Measurements from ENCODE around the gene GAB2.

The GAB2 gene

DNA sequence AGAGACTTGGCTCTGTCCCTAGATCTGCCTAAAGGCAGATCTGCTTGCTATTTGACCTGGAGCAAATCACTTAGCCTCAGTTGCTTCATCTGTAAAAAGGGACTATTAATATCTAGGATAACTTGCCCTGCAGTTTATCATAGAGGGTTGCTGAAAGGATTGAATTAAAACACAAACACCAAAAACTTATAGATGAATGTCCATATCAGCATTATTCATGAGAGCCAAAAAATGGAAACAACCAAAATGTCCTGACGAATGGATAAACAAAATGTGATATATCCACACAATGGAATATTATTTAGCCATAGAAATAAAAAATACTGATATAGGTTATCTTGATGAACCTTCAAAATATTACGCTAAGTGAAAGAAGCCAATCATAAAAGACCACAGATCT is 161.7 kb downstream of the GAB2 start:
- Histone ChIP-seq H3K27ac (no peak overlapping the region), H3K4me3 (ENCODE audit: low read depth, low read length) (no peak overlapping the region), H3K27me3 (replicated peaks) (no peaks in the 10 kb centered on the region), H3K36me3 (replicated peaks) (no peaks in the 10 kb centered on the region)
- TF ChIP-seq CTCF (IDR thresholded peaks at IDR 0.05; ENCODE audit: low read depth, low read length, missing control alignments) = no peak
- no peak for DNase-seq
- in situ Hi-C loops (cut with HindIII; ENCODE audit: low pct_ligation_motif_present, low sequenced_read_pairs) = no loop called here

GRCh38 chr11:78254268-78254667 is 163.4 kb downstream of the GAB2 start:
- no peaks in the 10 kb centered on the region for H3K27me3 ChIP-seq (replicated peaks)
- TF ChIP-seq CTCF (IDR thresholded peaks at IDR 0.05; ENCODE audit: low read depth, low read length, missing control alignments) = no peak
- no peak overlapping the region for H3K27ac ChIP-seq
- H3K4me3 ChIP-seq (ENCODE audit: low read depth, low read length) = no peak overlapping the region
- DNase-seq = no peak
- in situ Hi-C loops (cut with HindIII; ENCODE audit: low pct_ligation_motif_present, low sequenced_read_pairs) = no loop called here
- H3K36me3 ChIP-seq (replicated peaks) = peaks cover 2% of the 10 kb centered on the region

DNA sequence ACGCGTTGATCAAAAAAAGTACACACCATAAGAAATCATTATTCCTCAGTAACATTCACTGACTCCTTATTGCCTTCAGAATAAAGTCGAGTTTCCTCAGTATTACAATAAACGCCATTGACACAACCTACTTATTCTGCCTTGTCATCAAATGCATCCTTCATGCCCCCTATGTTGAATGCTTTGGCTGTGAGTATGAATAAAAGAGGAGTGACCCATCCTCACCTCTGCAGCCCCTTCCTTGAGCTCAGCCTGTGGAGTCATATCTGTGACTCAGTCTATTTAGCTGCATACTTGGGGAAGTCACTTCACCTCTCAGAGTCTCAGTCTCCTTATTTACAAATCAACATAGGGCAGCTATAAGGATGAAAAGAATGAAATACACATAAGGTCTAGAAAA is 163.8 kb downstream of the GAB2 start:
- H3K27me3 ChIP-seq (replicated peaks) = no peaks in the 10 kb centered on the region
- no peak overlapping the region for H3K4me3 ChIP-seq (ENCODE audit: low read depth, low read length)
- peak overlapping the region; percentile 25 for H3K27ac ChIP-seq
- in situ Hi-C loops (cut with HindIII; ENCODE audit: low pct_ligation_motif_present, low sequenced_read_pairs) = no loop called here
- peak; percentile 50 for DNase-seq
- no peak for TF ChIP-seq CTCF (IDR thresholded peaks at IDR 0.05; ENCODE audit: low read depth, low read length, missing control alignments)
- H3K36me3 ChIP-seq (replicated peaks) = peaks cover 3% of the 10 kb centered on the region

DNA sequence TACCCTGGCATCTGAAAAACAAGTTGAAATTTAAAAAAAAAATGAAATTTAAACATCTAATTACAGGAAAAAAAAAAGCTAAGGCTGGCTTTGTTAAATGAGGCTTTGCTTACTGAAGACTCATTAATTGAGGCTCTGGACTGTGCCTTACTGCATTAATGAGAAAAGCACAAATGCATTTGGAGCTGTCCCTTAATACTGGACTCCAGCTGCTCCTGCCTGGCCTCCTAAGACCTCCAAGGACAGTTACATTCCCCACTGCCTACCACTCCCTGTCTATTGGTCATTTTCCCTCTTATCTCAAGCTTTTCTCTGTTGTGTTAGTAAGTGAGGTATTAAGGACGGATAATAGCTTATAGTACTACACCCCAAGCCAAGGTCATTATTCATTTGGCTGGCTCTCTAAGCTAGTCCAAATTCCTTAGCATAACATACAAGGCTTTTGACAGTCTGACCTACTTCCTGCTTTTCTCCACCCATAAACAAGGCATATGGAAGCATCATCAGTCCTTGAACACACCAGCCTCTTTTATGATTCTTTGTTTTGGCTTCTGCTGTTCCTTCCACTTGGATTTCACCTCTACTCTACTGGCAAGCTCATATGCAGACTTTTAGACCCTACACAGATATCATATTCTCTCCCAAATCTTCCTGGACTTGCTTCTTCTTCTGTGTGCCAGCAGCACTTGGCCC is 166.4 kb downstream of the GAB2 start:
- H3K4me3 ChIP-seq (ENCODE audit: low read depth, low read length) = no peak overlapping the region
- TF ChIP-seq CTCF (IDR thresholded peaks at IDR 0.05; ENCODE audit: low read depth, low read length, missing control alignments) = no peak
- in situ Hi-C loops (cut with HindIII; ENCODE audit: low pct_ligation_motif_present, low sequenced_read_pairs) = no loop called here
- peak; percentile 31 for DNase-seq
- no peak overlapping the region for H3K27ac ChIP-seq
- H3K27me3 ChIP-seq (replicated peaks) = no peaks in the 10 kb centered on the region
- H3K36me3 ChIP-seq (replicated peaks) = peaks cover 3% of the 10 kb centered on the region

DNA sequence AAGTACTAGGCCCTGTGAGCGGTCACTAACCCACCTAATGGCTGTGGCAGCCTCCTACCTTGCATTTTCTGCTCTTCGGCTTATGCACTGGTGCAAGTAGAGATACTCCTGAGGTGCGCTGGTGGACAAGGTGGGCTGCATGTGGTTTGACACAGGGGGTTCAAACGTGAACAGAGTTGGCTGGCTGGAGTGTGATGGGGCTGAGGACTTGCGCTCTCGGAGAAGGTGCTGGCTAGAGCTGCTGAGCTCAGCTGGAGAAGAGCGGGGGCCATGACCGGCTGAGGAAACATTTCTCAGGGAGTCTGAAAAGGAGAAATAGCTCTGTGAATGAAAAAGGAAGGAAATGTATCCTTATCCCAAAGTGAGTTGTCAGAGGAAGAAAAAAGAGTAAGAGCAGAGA is 167.5 kb downstream of the GAB2 start:
- Histone ChIP-seq H3K27me3 (replicated peaks) (no peaks in the 10 kb centered on the region), H3K4me3 (ENCODE audit: low read depth, low read length) (no peak overlapping the region), H3K36me3 (replicated peaks) (peaks cover 3% of the 10 kb centered on the region), H3K27ac (no peak overlapping the region)
- no peak for DNase-seq
- in situ Hi-C loops (cut with HindIII; ENCODE audit: low pct_ligation_motif_present, low sequenced_read_pairs) = no loop called here
- TF ChIP-seq CTCF (IDR thresholded peaks at IDR 0.05; ENCODE audit: low read depth, low read length, missing control alignments) = no peak

- no peak overlapping the region for H3K27ac ChIP-seq
- no peak for TF ChIP-seq CTCF (IDR thresholded peaks at IDR 0.05; ENCODE audit: low read depth, low read length, missing control alignments)
These were observed 168.7 kb downstream of the GAB2 start for GRCh38 chr11:78248903-78249302.

More at GRCh38 chr11:78248903-78249302, 168.7 kb downstream of the GAB2 start:
- Histone ChIP-seq H3K4me3 (ENCODE audit: low read depth, low read length) (no peak overlapping the region), H3K27me3 (replicated peaks) (no peaks in the 10 kb centered on the region), H3K36me3 (replicated peaks) (peaks cover 3% of the 10 kb centered on the region)
- DNase-seq = no peak
- in situ Hi-C loops (cut with HindIII; ENCODE audit: low pct_ligation_motif_present, low sequenced_read_pairs) = no loop called here

Measured in brain microvascular endothelial cell (primary cell).